WTC11 (cell line): ENCODE measurements around the gene CHRNA3.

Source experiments
- CTCF ChIP-seq: fragments of 200-600 bp; IDR thresholded peaks from 2 replicates; pipeline ENCODE4 v1.8.0; 2022; ENCODE audit warnings: antibody characterized with exemption
- NFYB ChIP-seq: sonication (generic); formaldehyde crosslinking; conservative IDR thresholded peaks from 2 replicates; pipeline ENCODE4 v1.8.0; 2022; ENCODE audit warnings: low read depth, missing genetic modification reagents
- NR2C2 ChIP-seq: sonication (generic); formaldehyde crosslinking; IDR thresholded peaks from 2 replicates; pipeline ENCODE4 v1.8.0; 2022; ENCODE audit warnings: mild to moderate bottlenecking, missing genetic modification reagents
- NR3C1 ChIP-seq: sonication (generic); formaldehyde crosslinking; conservative IDR thresholded peaks from 2 replicates; pipeline ENCODE4 v1.8.1; 2023; ENCODE audit warnings: low read depth, mild to moderate bottlenecking, missing genetic modification reagents

- TF ChIP-seq NFYB (CRISPR knock-in tag) (no peak), CTCF (no peak), NR3C1 (no peak), NR2C2 (CRISPR knock-in tag) (no peak)
Measured at GRCh38 chr15:78627348-78627747, 6.6 kb upstream of the CHRNA3 start.
